ENCODE measurements around the gene CHMP4A. TPM values are rescaled to one million over a fixed set of nuclear protein-coding genes. Genes with fewer than 3 reads are reported as not detected.
"Not testable (repeated sequence)": the region's sequence is repeated elsewhere in the genome, so short reads cannot be mapped to it uniquely, and the experiment has no call there.

Gene CHMP4A
- total RNA-seq, 2 donors from 2014 or later, result 62.8 to 69.8 TPM

- H3K9me3 Mint-ChIP-seq, result no peaks in the 10 kb centered on the region
- H3K27ac Mint-ChIP-seq, result no peak overlapping the region
- no peak for ATAC-seq (replicated peaks)
- H3K4me3 Mint-ChIP-seq, result no peak overlapping the region
- peaks cover 15% of the 10 kb centered on the region for H3K4me1 Mint-ChIP-seq
- H3K27me3 Mint-ChIP-seq, result no peaks in the 10 kb centered on the region
- peaks cover 19% of the 10 kb centered on the region for H3K36me3 Mint-ChIP-seq (ENCODE audit: low read depth)
Measured at GRCh38 chr14:24253936-24254335, 40.6 kb upstream of the CHMP4A start.

- Mint-ChIP-seq H3K36me3 (ENCODE audit: low read depth) (peaks cover 19% of the 10 kb centered on the region), H3K27ac (no peak overlapping the region), H3K4me1 (peaks cover 22% of the 10 kb centered on the region), H3K4me3 (no peak overlapping the region), H3K9me3 (no peaks in the 10 kb centered on the region), H3K27me3 (no peaks in the 10 kb centered on the region)
- no peak for ATAC-seq (replicated peaks)
Measured at GRCh38 chr14:24252289-24253124, 39.2 kb upstream of the CHMP4A start.

- no peak overlapping the region for H3K4me3 Mint-ChIP-seq
- H3K9me3 Mint-ChIP-seq, result no peaks in the 10 kb centered on the region
- H3K27me3 Mint-ChIP-seq, result no peaks in the 10 kb centered on the region
- H3K27ac Mint-ChIP-seq, result peak overlapping the region; percentile 29
- peaks cover 28% of the 10 kb centered on the region for H3K4me1 Mint-ChIP-seq
- peaks cover 19% of the 10 kb centered on the region for H3K36me3 Mint-ChIP-seq (ENCODE audit: low read depth)
- no peak for ATAC-seq (replicated peaks)
Measured at GRCh38 chr14:24251880-24252288, 38.6 kb upstream of the CHMP4A start.

GRCh38 chr14:24250354-24250753, 37.1 kb upstream of the CHMP4A start:
- H3K4me1 Mint-ChIP-seq, result peaks cover 31% of the 10 kb centered on the region
- ATAC-seq (replicated peaks), result no peak
- no peaks in the 10 kb centered on the region for H3K9me3 Mint-ChIP-seq
- H3K36me3 Mint-ChIP-seq (ENCODE audit: low read depth), result peaks cover 15% of the 10 kb centered on the region
- peak overlapping the region; percentile 74 for H3K27ac Mint-ChIP-seq
- peak overlapping the region; percentile 12 for H3K4me3 Mint-ChIP-seq
- H3K27me3 Mint-ChIP-seq, result no peaks in the 10 kb centered on the region

- no peak for ATAC-seq (replicated peaks)
- peaks cover 13% of the 10 kb centered on the region for H3K36me3 Mint-ChIP-seq (ENCODE audit: low read depth)
- no peak overlapping the region for H3K27ac Mint-ChIP-seq
- H3K4me3 Mint-ChIP-seq, result no peak overlapping the region
- peaks cover 31% of the 10 kb centered on the region for H3K4me1 Mint-ChIP-seq
- H3K9me3 Mint-ChIP-seq, result no peaks in the 10 kb centered on the region
- no peaks in the 10 kb centered on the region for H3K27me3 Mint-ChIP-seq
Measured at GRCh38 chr14:24249230-24250021, 36.1 kb upstream of the CHMP4A start.

- Mint-ChIP-seq H3K4me3 (peak overlapping the region; percentile 71), H3K4me1 (peaks cover 31% of the 10 kb centered on the region), H3K27me3 (no peaks in the 10 kb centered on the region), H3K36me3 (ENCODE audit: low read depth) (peaks cover 2% of the 10 kb centered on the region), H3K27ac (peak overlapping the region; percentile 91), H3K9me3 (no peaks in the 10 kb centered on the region)
- ATAC-seq (replicated peaks), result no peak
Measured at GRCh38 chr14:24247422-24247821, 34.1 kb upstream of the CHMP4A start.

- H3K4me1 Mint-ChIP-seq, result peaks cover 31% of the 10 kb centered on the region
- peak overlapping the region; percentile 91 for H3K27ac Mint-ChIP-seq
- no peaks in the 10 kb centered on the region for H3K27me3 Mint-ChIP-seq
- peak overlapping the region; percentile 71 for H3K4me3 Mint-ChIP-seq
- peak; percentile 28 for ATAC-seq (replicated peaks)
- peaks cover 8% of the 10 kb centered on the region for H3K36me3 Mint-ChIP-seq (ENCODE audit: low read depth)
- no peaks in the 10 kb centered on the region for H3K9me3 Mint-ChIP-seq
Measured at GRCh38 chr14:24246765-24247212, 33.5 kb upstream of the CHMP4A start.

GRCh38 chr14:24245350-24245749, 32.1 kb upstream of the CHMP4A start:
- peak overlapping the region; percentile 83 for H3K4me3 Mint-ChIP-seq
- peaks cover 24% of the 10 kb centered on the region for H3K4me1 Mint-ChIP-seq
- not testable (repeated sequence) for H3K27me3 Mint-ChIP-seq; H3K27ac Mint-ChIP-seq; H3K9me3 Mint-ChIP-seq; ATAC-seq (replicated peaks)
- H3K36me3 Mint-ChIP-seq (ENCODE audit: low read depth), result peaks cover 18% of the 10 kb centered on the region

- peak overlapping the region; percentile 94 for H3K27ac Mint-ChIP-seq
- H3K36me3 Mint-ChIP-seq (ENCODE audit: low read depth), result peaks cover 38% of the 10 kb centered on the region
- H3K9me3 Mint-ChIP-seq, result no peaks in the 10 kb centered on the region
- H3K27me3 Mint-ChIP-seq, result no peaks in the 10 kb centered on the region
- ATAC-seq (replicated peaks), result no peak
- peaks cover 40% of the 10 kb centered on the region for H3K4me1 Mint-ChIP-seq
- H3K4me3 Mint-ChIP-seq, result peak overlapping the region; percentile 83
Measured at GRCh38 chr14:24243336-24243836, 30.1 kb upstream of the CHMP4A start.

GRCh38 chr14:24241829-24242443, 28.6 kb upstream of the CHMP4A start:
- peak; percentile 87 for ATAC-seq (replicated peaks)
- peaks cover 52% of the 10 kb centered on the region for H3K36me3 Mint-ChIP-seq (ENCODE audit: low read depth)
- H3K4me3 Mint-ChIP-seq, result peak overlapping the region; percentile 83
- no peaks in the 10 kb centered on the region for H3K9me3 Mint-ChIP-seq
- peaks cover 40% of the 10 kb centered on the region for H3K4me1 Mint-ChIP-seq
- H3K27me3 Mint-ChIP-seq, result no peaks in the 10 kb centered on the region
- H3K27ac Mint-ChIP-seq, result peak overlapping the region; percentile 94

GRCh38 chr14:24240110-24240918, 27.0 kb upstream of the CHMP4A start:
- no peak for ATAC-seq (replicated peaks)
- H3K27ac Mint-ChIP-seq, result peak overlapping the region; percentile 71
- H3K4me3 Mint-ChIP-seq, result peak overlapping the region; percentile 83
- H3K27me3 Mint-ChIP-seq, result no peaks in the 10 kb centered on the region
- peaks cover 68% of the 10 kb centered on the region for H3K36me3 Mint-ChIP-seq (ENCODE audit: low read depth)
- no peaks in the 10 kb centered on the region for H3K9me3 Mint-ChIP-seq
- peaks cover 44% of the 10 kb centered on the region for H3K4me1 Mint-ChIP-seq

- H3K4me1 Mint-ChIP-seq, result peaks cover 57% of the 10 kb centered on the region
- H3K27ac Mint-ChIP-seq, result peak overlapping the region; percentile 61
- no peaks in the 10 kb centered on the region for H3K9me3 Mint-ChIP-seq
- no peaks in the 10 kb centered on the region for H3K27me3 Mint-ChIP-seq
- H3K36me3 Mint-ChIP-seq (ENCODE audit: low read depth), result peaks cover 86% of the 10 kb centered on the region
- H3K4me3 Mint-ChIP-seq, result peak overlapping the region; percentile 83
- no peak for ATAC-seq (replicated peaks)
Measured at GRCh38 chr14:24238527-24239037, 25.3 kb upstream of the CHMP4A start.

GRCh38 chr14:24238123-24238522, 24.8 kb upstream of the CHMP4A start:
- H3K27me3 Mint-ChIP-seq, result no peaks in the 10 kb centered on the region
- H3K4me3 Mint-ChIP-seq, result peak overlapping the region; percentile 83
- ATAC-seq (replicated peaks), result no peak
- H3K36me3 Mint-ChIP-seq (ENCODE audit: low read depth), result peaks cover 89% of the 10 kb centered on the region
- H3K9me3 Mint-ChIP-seq, result no peaks in the 10 kb centered on the region
- peaks cover 59% of the 10 kb centered on the region for H3K4me1 Mint-ChIP-seq
- peak overlapping the region; percentile 61 for H3K27ac Mint-ChIP-seq

All from activated T-helper 17 cell treated with anti-CD3 and anti-CD28 coated beads, Interleukin-2, amount 50 U/mL, for 72 hours (primary cell).